GM23338 (cell line): Measurements from ENCODE around the gene AZU1. TPM values are rescaled to one million over a fixed set of nuclear protein-coding genes. Genes with fewer than 3 reads are reported as not detected.

Source experiments
- ATAC-seq: fragments of 200-7000 bp; cut with Tn5 transposase; 3 replicates; pipeline ENCODE4 v1.9.1; 2020
- DNase-seq: peaks from one replicate; pipeline ENCODE4 v3.0.0-alpha.2; 2015; ENCODE audit warnings: low spot score
- H2AFZ ChIP-seq: fragments of 200-600 bp; sonication (generic); 2 replicates; pipeline ENCODE4 v1.8.0; 2016; ENCODE audit warnings: antibody characterized with exemption, mild to moderate bottlenecking, moderate library complexity
- H3F3A ChIP-seq: fragments of 200-600 bp; sonication (generic); replicated peaks from 2 replicates; pipeline ENCODE4 v1.8.0; 2017; ENCODE audit warnings: antibody characterized with exemption, mixed run types, low read depth
- H3K27ac ChIP-seq: fragments of 200-600 bp; sonication (generic); 2 replicates; pipeline ENCODE4 v1.6.1; 2016; ENCODE audit warnings: low read depth
- H3K27me3 ChIP-seq: fragments of 200-600 bp; sonication (generic); 2 replicates; pipeline ENCODE4 v1.8.0; 2016; ENCODE audit warnings: mild to moderate bottlenecking, mixed run types, moderate library complexity; ENCODE audit not compliant: insufficient read depth
- H3K36me3 ChIP-seq: fragments of 200-600 bp; sonication (generic); 2 replicates; pipeline ENCODE4 v1.8.0; 2016; ENCODE audit warnings: mild to moderate bottlenecking; ENCODE audit not compliant: insufficient read depth
- H3K4me1 ChIP-seq: fragments of 200-600 bp; sonication (generic); 2 replicates; pipeline ENCODE4 v1.8.0; 2016; ENCODE audit warnings: mild to moderate bottlenecking, moderate library complexity; ENCODE audit not compliant: insufficient read depth
- H3K4me2 ChIP-seq: fragments of 200-600 bp; sonication (generic); 2 replicates; pipeline ENCODE4 v1.7.1; 2017; ENCODE audit warnings: mixed run types
- H3K4me3 ChIP-seq: fragments of 200-600 bp; sonication (generic); 2 replicates; pipeline ENCODE4 v1.6.1; 2016; ENCODE audit warnings: mixed run types
- H3K79me2 ChIP-seq: fragments of 200-600 bp; sonication (generic); replicated peaks from 2 replicates; pipeline ENCODE4 v1.8.0; 2017; ENCODE audit warnings: mild to moderate bottlenecking; ENCODE audit not compliant: insufficient read depth
- H3K9me2 ChIP-seq: fragments of 200-600 bp; sonication (generic); 2 replicates; pipeline ENCODE4 v1.8.0; 2017; ENCODE audit not compliant: insufficient read depth
- H4K20me1 ChIP-seq: fragments of 200-600 bp; sonication (generic); replicated peaks from 2 replicates; pipeline ENCODE4 v1.8.0; 2017; ENCODE audit warnings: mild to moderate bottlenecking; ENCODE audit not compliant: insufficient read depth
- H3K27ac Mint-ChIP-seq: 2 replicates; pipeline ENCODE4 v1.8.0; 2020; ENCODE audit warnings: inconsistent platforms, mild to moderate bottlenecking, moderate library complexity, mixed read lengths
- H3K27me3 Mint-ChIP-seq: 3 replicates; pipeline ENCODE4 v1.8.0; 2022; ENCODE audit warnings: low read depth, mild to moderate bottlenecking, moderate library complexity, mixed read lengths, inconsistent platforms; ENCODE audit not compliant: insufficient read depth, poor library complexity
- H3K36me3 Mint-ChIP-seq: 3 replicates; pipeline ENCODE4 v1.8.0; 2021; ENCODE audit warnings: low read depth, mild to moderate bottlenecking, inconsistent platforms, moderate library complexity, mixed read lengths
- H3K4me1 Mint-ChIP-seq: 3 replicates; pipeline ENCODE4 v1.8.0; 2020; ENCODE audit warnings: mild to moderate bottlenecking, inconsistent platforms, mixed read lengths
- H3K4me3 Mint-ChIP-seq: 3 replicates; pipeline ENCODE4 v1.8.0; 2021; ENCODE audit warnings: moderate library complexity, mild to moderate bottlenecking, inconsistent platforms, mixed read lengths
- H3K9me3 Mint-ChIP-seq: 3 replicates; pipeline ENCODE4 v1.8.0; 2020; ENCODE audit warnings: moderate library complexity, mild to moderate bottlenecking, inconsistent platforms, mixed read lengths
- CREB1 ChIP-seq: fragments of 250-450 bp; sonication (Bioruptor Pico); IDR thresholded peaks from 2 replicates; pipeline ENCODE4 v1.5.0; 2020; ENCODE audit warnings: low read depth, mild to moderate bottlenecking, moderate library complexity
- EZH2 ChIP-seq: fragments of 200-600 bp; sonication (generic); IDR thresholded peaks from one replicate; pipeline ENCODE4 v1.8.0; 2017; ENCODE audit warnings: antibody characterized with exemption, mild to moderate bottlenecking, low read depth; ENCODE audit not compliant: unreplicated experiment
- EZH2phosphoT487 ChIP-seq: fragments of 200-600 bp; sonication (generic); IDR thresholded peaks from one replicate; pipeline ENCODE4 v1.8.1; 2018; ENCODE audit warnings: antibody characterized with exemption; ENCODE audit not compliant: unreplicated experiment
- JUNB ChIP-seq: IDR thresholded peaks from one replicate; pipeline ENCODE4 v1.6.1; 2016; ENCODE audit warnings: antibody characterized with exemption; ENCODE audit not compliant: unreplicated experiment
- NANOG ChIP-seq: IDR thresholded peaks from 2 replicates; pipeline ENCODE4 v1.6.1; 2016; ENCODE audit warnings: antibody characterized with exemption, borderline replicate concordance
- POLR2AphosphoS5 ChIP-seq: IDR thresholded peaks from 2 replicates; pipeline ENCODE4 v1.6.1; 2016; ENCODE audit warnings: antibody characterized with exemption, low read depth
- STAT1 ChIP-seq: IDR thresholded peaks from one replicate; pipeline ENCODE4 v1.6.1; 2016; ENCODE audit warnings: antibody characterized with exemption; ENCODE audit not compliant: unreplicated experiment
- ZNF114 ChIP-seq: fragments of 250-450 bp; sonication (Bioruptor Pico); IDR thresholded peaks from 2 replicates; pipeline ENCODE4 v1.5.0; 2020; ENCODE audit warnings: mild to moderate bottlenecking, moderate library complexity
- ZNF331 ChIP-seq: fragments of 250-450 bp; sonication (Bioruptor Pico); IDR thresholded peaks from 2 replicates; pipeline ENCODE4 v1.5.0; 2020; ENCODE audit warnings: low read depth, mild to moderate bottlenecking, moderate library complexity
- polyA plus RNA-seq: library from polyadenylated mRNA; unstranded; fragments of >200 nt; fragmentation: Nextera tagmentation; extraction: Ambion mirVana; gene quantifications from 2 replicates; pipeline ENCODE4 v1.2.1, GENCODE V29; 2016
- total RNA-seq: library from RNA; depleted of rRNA; stranded (reverse); fragments of >200 nt; shearing (Covaris generic); gene quantifications from 2 replicates; pipeline ENCODE4 v1.2.3, GENCODE V29; 2014
- TF ChIP-seq, protein P1 (sequence below): IDR thresholded peaks from one replicate; pipeline ENCODE4 v1.6.1; 2018; ENCODE audit warnings: antibody characterized with exemption; ENCODE audit not compliant: unreplicated experiment
- TF ChIP-seq, protein P2 (sequence below): IDR thresholded peaks from 2 replicates; pipeline ENCODE4 v1.6.1; 2016; ENCODE audit warnings: antibody characterized with exemption
- TF ChIP-seq, protein P3 (sequence below): fragments of 250-450 bp; sonication (Bioruptor Pico); IDR thresholded peaks from 2 replicates; pipeline ENCODE4 v1.5.0; 2020; ENCODE audit warnings: mild to moderate bottlenecking, moderate library complexity
- TF ChIP-seq, protein P4 (sequence below), 2 experiments: fragments of 200-600 bp in 1 of 2; sonication (generic) in 1 of 2; conservative IDR thresholded peaks; 2 replicates each; pipeline versions ENCODE4 v1.5.1 to v1.6.1; 2016 to 2017; ENCODE audit warnings: antibody characterized with exemption in 2 of 2, low read depth in 2 of 2, mild to moderate bottlenecking in 2 of 2, moderate library complexity in 1 of 2

The AZU1 gene
- total and polyA plus RNA-seq, 2 experiments from 2014 or later: 0.78 to 1.4 TPM

DNA sequence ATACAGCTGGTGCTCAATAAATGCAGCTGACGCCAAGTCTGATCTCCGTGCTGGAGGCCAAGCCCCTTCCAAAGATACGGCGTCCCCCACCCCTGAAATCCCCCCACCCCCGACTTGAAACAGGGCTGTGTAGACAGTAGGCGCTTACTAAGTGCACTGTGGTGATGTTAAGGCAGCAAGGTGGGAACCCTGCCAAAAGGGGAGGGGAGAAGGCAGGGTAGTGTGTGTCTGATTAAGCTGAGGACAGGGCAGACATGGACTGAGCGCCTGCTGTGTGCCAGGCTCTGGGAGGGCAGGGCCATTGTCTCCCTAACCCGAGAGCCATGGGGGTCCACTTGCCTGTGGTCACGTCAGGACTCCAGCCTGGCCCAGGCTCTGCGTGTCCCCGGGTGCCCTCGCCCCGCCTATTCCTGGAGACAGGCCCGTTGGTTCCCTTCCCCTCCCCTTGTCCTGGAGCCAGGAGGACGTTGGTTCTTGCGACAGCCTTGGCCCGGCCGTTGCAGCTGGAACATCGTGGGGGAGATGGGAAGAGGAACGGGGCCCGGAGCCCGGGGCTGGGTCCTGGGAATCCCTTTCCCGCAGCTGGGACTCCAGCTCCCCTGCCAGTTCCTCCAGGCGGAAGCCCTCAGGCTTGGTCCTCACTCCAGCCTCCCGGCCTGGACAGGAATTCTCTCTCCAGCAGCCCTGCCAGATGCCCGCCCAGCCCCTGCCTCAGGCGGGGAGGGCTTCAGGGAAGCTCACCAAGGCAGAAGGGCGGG is 22.8 kb downstream of the AZU1 start:
- Mint-ChIP-seq H3K4me3 (no peak overlapping the region), H3K36me3 (no peaks in the 10 kb centered on the region), H3K27ac (no peak overlapping the region), H3K9me3 (no peaks in the 10 kb centered on the region), H3K4me1 (peaks cover 2% of the 10 kb centered on the region; the same call in 1 of the 3 replicates), H3K27me3 (peaks cover 6% of the 10 kb centered on the region)
- Histone ChIP-seq H3K27me3 (no peaks in the 10 kb centered on the region), H3K9me2 (no peaks in the 10 kb centered on the region), H3K4me1 (no peaks in the 10 kb centered on the region), H2AFZ (no peak overlapping the region; the same call in 1 of the 2 replicates), H3K27ac (no peak overlapping the region), H3K4me2 (no peak overlapping the region), H3K36me3 (no peaks in the 10 kb centered on the region), H4K20me1 (no peaks in the 10 kb centered on the region; the same call in 1 of the 2 replicates), H3K79me2 (no peaks in the 10 kb centered on the region), H3F3A (peaks cover 10% of the 10 kb centered on the region; the same call in 1 of the 2 replicates), H3K4me3 (no peak overlapping the region)
- ATAC-seq: peak; percentile 58
- peak; percentile 65 for DNase-seq
- TF ChIP-seq NANOG (no peak), POLR2AphosphoS5 (no peak), EZH2phosphoT487 (no peak), CREB1 (CRISPR knock-in tag) (no peak), EZH2 (no peak), JUNB (no peak), ZNF114 (CRISPR knock-in tag) (no peak), STAT1 (no peak), ZNF331 (CRISPR knock-in tag) (no peak)
- TF ChIP-seq, protein P1, sequence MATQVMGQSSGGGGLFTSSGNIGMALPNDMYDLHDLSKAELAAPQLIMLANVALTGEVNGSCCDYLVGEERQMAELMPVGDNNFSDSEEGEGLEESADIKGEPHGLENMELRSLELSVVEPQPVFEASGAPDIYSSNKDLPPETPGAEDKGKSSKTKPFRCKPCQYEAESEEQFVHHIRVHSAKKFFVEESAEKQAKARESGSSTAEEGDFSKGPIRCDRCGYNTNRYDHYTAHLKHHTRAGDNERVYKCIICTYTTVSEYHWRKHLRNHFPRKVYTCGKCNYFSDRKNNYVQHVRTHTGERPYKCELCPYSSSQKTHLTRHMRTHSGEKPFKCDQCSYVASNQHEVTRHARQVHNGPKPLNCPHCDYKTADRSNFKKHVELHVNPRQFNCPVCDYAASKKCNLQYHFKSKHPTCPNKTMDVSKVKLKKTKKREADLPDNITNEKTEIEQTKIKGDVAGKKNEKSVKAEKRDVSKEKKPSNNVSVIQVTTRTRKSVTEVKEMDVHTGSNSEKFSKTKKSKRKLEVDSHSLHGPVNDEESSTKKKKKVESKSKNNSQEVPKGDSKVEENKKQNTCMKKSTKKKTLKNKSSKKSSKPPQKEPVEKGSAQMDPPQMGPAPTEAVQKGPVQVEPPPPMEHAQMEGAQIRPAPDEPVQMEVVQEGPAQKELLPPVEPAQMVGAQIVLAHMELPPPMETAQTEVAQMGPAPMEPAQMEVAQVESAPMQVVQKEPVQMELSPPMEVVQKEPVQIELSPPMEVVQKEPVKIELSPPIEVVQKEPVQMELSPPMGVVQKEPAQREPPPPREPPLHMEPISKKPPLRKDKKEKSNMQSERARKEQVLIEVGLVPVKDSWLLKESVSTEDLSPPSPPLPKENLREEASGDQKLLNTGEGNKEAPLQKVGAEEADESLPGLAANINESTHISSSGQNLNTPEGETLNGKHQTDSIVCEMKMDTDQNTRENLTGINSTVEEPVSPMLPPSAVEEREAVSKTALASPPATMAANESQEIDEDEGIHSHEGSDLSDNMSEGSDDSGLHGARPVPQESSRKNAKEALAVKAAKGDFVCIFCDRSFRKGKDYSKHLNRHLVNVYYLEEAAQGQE: no peak
- TF ChIP-seq, protein P2, sequence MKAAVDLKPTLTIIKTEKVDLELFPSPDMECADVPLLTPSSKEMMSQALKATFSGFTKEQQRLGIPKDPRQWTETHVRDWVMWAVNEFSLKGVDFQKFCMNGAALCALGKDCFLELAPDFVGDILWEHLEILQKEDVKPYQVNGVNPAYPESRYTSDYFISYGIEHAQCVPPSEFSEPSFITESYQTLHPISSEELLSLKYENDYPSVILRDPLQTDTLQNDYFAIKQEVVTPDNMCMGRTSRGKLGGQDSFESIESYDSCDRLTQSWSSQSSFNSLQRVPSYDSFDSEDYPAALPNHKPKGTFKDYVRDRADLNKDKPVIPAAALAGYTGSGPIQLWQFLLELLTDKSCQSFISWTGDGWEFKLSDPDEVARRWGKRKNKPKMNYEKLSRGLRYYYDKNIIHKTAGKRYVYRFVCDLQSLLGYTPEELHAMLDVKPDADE: no peak
- TF ChIP-seq, protein P3, sequence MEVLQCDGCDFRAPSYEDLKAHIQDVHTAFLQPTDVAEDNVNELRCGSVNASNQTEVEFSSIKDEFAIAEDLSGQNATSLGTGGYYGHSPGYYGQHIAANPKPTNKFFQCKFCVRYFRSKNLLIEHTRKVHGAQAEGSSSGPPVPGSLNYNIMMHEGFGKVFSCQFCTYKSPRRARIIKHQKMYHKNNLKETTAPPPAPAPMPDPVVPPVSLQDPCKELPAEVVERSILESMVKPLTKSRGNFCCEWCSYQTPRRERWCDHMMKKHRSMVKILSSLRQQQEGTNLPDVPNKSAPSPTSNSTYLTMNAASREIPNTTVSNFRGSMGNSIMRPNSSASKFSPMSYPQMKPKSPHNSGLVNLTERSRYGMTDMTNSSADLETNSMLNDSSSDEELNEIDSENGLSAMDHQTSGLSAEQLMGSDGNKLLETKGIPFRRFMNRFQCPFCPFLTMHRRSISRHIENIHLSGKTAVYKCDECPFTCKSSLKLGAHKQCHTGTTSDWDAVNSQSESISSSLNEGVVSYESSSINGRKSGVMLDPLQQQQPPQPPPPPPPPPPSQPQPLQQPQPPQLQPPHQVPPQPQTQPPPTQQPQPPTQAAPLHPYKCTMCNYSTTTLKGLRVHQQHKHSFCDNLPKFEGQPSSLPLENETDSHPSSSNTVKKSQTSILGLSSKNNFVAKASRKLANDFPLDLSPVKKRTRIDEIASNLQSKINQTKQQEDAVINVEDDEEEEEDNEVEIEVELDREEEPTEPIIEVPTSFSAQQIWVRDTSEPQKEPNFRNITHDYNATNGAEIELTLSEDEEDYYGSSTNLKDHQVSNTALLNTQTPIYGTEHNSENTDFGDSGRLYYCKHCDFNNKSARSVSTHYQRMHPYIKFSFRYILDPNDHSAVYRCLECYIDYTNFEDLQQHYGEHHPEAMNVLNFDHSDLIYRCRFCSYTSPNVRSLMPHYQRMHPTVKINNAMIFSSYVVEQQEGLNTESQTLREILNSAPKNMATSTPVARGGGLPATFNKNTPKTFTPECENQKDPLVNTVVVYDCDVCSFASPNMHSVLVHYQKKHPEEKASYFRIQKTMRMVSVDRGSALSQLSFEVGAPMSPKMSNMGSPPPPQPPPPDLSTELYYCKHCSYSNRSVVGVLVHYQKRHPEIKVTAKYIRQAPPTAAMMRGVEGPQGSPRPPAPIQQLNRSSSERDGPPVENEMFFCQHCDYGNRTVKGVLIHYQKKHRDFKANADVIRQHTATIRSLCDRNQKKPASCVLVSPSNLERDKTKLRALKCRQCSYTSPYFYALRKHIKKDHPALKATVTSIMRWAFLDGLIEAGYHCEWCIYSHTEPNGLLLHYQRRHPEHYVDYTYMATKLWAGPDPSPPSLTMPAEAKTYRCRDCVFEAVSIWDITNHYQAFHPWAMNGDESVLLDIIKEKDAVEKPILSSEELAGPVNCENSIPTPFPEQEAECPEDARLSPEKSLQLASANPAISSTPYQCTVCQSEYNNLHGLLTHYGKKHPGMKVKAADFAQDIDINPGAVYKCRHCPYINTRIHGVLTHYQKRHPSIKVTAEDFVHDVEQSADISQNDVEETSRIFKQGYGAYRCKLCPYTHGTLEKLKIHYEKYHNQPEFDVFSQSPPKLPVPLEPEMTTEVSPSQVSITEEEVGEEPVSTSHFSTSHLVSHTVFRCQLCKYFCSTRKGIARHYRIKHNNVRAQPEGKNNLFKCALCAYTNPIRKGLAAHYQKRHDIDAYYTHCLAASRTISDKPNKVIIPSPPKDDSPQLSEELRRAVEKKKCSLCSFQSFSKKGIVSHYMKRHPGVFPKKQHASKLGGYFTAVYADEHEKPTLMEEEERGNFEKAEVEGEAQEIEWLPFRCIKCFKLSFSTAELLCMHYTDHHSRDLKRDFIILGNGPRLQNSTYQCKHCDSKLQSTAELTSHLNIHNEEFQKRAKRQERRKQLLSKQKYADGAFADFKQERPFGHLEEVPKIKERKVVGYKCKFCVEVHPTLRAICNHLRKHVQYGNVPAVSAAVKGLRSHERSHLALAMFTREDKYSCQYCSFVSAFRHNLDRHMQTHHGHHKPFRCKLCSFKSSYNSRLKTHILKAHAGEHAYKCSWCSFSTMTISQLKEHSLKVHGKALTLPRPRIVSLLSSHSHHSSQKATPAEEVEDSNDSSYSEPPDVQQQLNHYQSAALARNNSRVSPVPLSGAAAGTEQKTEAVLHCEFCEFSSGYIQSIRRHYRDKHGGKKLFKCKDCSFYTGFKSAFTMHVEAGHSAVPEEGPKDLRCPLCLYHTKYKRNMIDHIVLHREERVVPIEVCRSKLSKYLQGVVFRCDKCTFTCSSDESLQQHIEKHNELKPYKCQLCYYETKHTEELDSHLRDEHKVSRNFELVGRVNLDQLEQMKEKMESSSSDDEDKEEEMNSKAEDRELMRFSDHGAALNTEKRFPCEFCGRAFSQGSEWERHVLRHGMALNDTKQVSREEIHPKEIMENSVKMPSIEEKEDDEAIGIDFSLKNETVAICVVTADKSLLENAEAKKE (CRISPR knock-in tag): no peak
- TF ChIP-seq, protein P4, sequence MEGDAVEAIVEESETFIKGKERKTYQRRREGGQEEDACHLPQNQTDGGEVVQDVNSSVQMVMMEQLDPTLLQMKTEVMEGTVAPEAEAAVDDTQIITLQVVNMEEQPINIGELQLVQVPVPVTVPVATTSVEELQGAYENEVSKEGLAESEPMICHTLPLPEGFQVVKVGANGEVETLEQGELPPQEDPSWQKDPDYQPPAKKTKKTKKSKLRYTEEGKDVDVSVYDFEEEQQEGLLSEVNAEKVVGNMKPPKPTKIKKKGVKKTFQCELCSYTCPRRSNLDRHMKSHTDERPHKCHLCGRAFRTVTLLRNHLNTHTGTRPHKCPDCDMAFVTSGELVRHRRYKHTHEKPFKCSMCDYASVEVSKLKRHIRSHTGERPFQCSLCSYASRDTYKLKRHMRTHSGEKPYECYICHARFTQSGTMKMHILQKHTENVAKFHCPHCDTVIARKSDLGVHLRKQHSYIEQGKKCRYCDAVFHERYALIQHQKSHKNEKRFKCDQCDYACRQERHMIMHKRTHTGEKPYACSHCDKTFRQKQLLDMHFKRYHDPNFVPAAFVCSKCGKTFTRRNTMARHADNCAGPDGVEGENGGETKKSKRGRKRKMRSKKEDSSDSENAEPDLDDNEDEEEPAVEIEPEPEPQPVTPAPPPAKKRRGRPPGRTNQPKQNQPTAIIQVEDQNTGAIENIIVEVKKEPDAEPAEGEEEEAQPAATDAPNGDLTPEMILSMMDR (conservative IDR thresholded peaks at IDR 0.05; ENCODE audit: low read depth in 2 of 2): no peak
